Suprapubic skin (tissue), 4 donors: ENCODE results near the gene CILP2. TPM values are rescaled to one million over a fixed set of nuclear protein-coding genes. Genes with fewer than 3 reads are reported as not detected.

Experiments used
- DNase-seq, 2 donors: peaks; one replicate each; pipeline ENCODE4 v3.0.0-alpha.2; 2019; ENCODE audit warnings: low spot score in 2 of 2
- H3K27ac ChIP-seq: fragments of 200-600 bp; sonication (generic); one replicate; pipeline ENCODE4 v1.5.1; 2019
- H3K27me3 ChIP-seq: fragments of 200-600 bp; sonication (generic); one replicate; pipeline ENCODE4 v1.5.1; 2019
- H3K36me3 ChIP-seq: fragments of 200-600 bp; sonication (generic); one replicate; pipeline ENCODE4 v1.5.1; 2019
- H3K4me1 ChIP-seq: fragments of 200-600 bp; sonication (generic); one replicate; pipeline ENCODE4 v1.5.1; 2019
- H3K4me3 ChIP-seq: fragments of 200-600 bp; sonication (generic); one replicate; pipeline ENCODE4 v1.5.1; 2019; ENCODE audit warnings: mild to moderate bottlenecking
- H3K9me3 ChIP-seq: fragments of 200-600 bp; sonication (generic); one replicate; pipeline ENCODE4 v1.5.1; 2019
- CTCF ChIP-seq, 2 donors: fragments of 200-600 bp in 1 of 2; fragments of 450-650 bp in 1 of 2; sonication (generic) in 1 of 2; IDR thresholded peaks; one replicate each; pipeline ENCODE4 v1.5.1; 2016 to 2019; ENCODE audit warnings: antibody characterized with exemption in 2 of 2, mild to moderate bottlenecking in 1 of 2, moderate library complexity in 1 of 2
- EP300 ChIP-seq: sonication (generic); formaldehyde crosslinking; IDR thresholded peaks from one replicate; pipeline ENCODE4 v1.6.1; 2017; ENCODE audit warnings: antibody characterized with exemption
- POLR2A ChIP-seq, 2 donors: fragments of 450-650 bp; IDR thresholded peaks; one replicate each; pipeline ENCODE4 v1.6.1; 2017; ENCODE audit warnings: antibody characterized with exemption in 2 of 2, mild to moderate bottlenecking in 2 of 2, moderate library complexity in 2 of 2
- POLR2AphosphoS5 ChIP-seq, 3 donors: sonication (generic); formaldehyde crosslinking; IDR thresholded peaks; one replicate each; pipeline ENCODE4 v1.6.1; 2017; ENCODE audit warnings: antibody characterized with exemption in 3 of 3
- WGBS: methylation state at CpG from one replicate; pipeline ENCODE4 v1.1.5; 2018; 5-methylcytosine and 5-hydroxymethylcytosine counted together
- total RNA-seq, 4 donors: library from RNA; depleted of rRNA; stranded (reverse); fragments of >200 nt; gene quantifications; one replicate each; pipeline ENCODE4 v1.1.0, GENCODE V29; 2016

The CILP2 gene
- total RNA-seq, 4 donors from 2014 or later: 0.15 to 0.44 (median 0.21) TPM

DNA sequence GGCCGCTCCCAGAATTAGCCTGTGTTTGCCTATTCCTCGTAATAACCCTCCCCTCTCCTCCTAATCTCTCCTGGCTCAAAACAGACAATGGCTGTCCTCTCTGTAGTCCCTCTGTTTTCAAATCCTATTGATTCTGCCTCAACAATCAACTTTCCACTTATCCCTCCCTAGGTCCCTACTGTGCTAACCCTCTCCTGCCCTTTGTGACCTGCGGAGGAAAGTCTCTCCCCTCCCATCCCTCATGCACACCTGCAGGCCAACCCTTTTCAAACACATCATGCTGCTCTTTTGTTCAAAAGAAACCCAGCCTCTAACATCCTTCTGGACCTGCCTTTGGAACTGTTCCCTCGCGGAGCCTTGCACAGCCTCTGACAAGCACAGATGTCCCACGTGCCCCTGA is 37.3 kb downstream of the CILP2 start:
- TF ChIP-seq POLR2A (IDR thresholded peaks at IDR 0.05) (no peak), CTCF (IDR thresholded peaks at IDR 0.05) (no peak), POLR2AphosphoS5 (IDR thresholded peaks at IDR 0.05) (no peak), EP300 (no peak)
- no peaks in the 10 kb centered on the region for H3K27me3 ChIP-seq
- H3K36me3 ChIP-seq: peaks cover under 1% of the 10 kb centered on the region
- H3K4me1 ChIP-seq: no peaks in the 10 kb centered on the region
- no peaks in the 10 kb centered on the region for H3K9me3 ChIP-seq
- WGBS: 92% methylated on average over 6 of the region's 6 CpGs
- H3K27ac ChIP-seq: no peak overlapping the region
- H3K4me3 ChIP-seq: no peak overlapping the region
- DNase-seq: no peak

- no peak for TF ChIP-seq EP300
- TF ChIP-seq POLR2AphosphoS5 (IDR thresholded peaks at IDR 0.05): no peak
- no peak for TF ChIP-seq CTCF (IDR thresholded peaks at IDR 0.05)
- TF ChIP-seq POLR2A (IDR thresholded peaks at IDR 0.05): no peak
These were observed 40.2 kb downstream of the CILP2 start for GRCh38 chr19:19578252-19578651.

GRCh38 chr19:19579533-19580361 is 41.7 kb downstream of the CILP2 start:
- TF ChIP-seq POLR2AphosphoS5 (IDR thresholded peaks at IDR 0.05) (no peak), CTCF (IDR thresholded peaks at IDR 0.05) (no peak), POLR2A (IDR thresholded peaks at IDR 0.05) (no peak), EP300 (no peak)
- Histone ChIP-seq H3K27ac (no peak overlapping the region), H3K36me3 (no peaks in the 10 kb centered on the region), H3K4me1 (no peaks in the 10 kb centered on the region), H3K27me3 (no peaks in the 10 kb centered on the region), H3K4me3 (no peak overlapping the region), H3K9me3 (no peaks in the 10 kb centered on the region)
- DNase-seq: no peak
- 71% methylated on average over 22 of the region's 25 CpGs for WGBS

More at GRCh38 chr19:19578252-19578651, 40.2 kb downstream of the CILP2 start:
- H3K27ac ChIP-seq: no peak overlapping the region
- H3K36me3 ChIP-seq: no peaks in the 10 kb centered on the region
- H3K4me1 ChIP-seq: no peaks in the 10 kb centered on the region
- no peaks in the 10 kb centered on the region for H3K27me3 ChIP-seq
- no peaks in the 10 kb centered on the region for H3K9me3 ChIP-seq
- no peak for DNase-seq
- H3K4me3 ChIP-seq: no peak overlapping the region
- 80% methylated on average over 6 of the region's 6 CpGs for WGBS

GRCh38 chr19:19580418-19580817 is 42.4 kb downstream of the CILP2 start:
- H3K36me3 ChIP-seq: no peaks in the 10 kb centered on the region
- WGBS: 69% methylated on average over 4 of the region's 4 CpGs
- no peaks in the 10 kb centered on the region for H3K27me3 ChIP-seq
- no peaks in the 10 kb centered on the region for H3K9me3 ChIP-seq
- TF ChIP-seq EP300 (no peak), CTCF (IDR thresholded peaks at IDR 0.05) (no peak), POLR2A (IDR thresholded peaks at IDR 0.05) (no peak), POLR2AphosphoS5 (IDR thresholded peaks at IDR 0.05) (no peak)
- no peaks in the 10 kb centered on the region for H3K4me1 ChIP-seq
- H3K4me3 ChIP-seq: no peak overlapping the region
- no peak overlapping the region for H3K27ac ChIP-seq
- DNase-seq: no peak

GRCh38 chr19:19581391-19581790 is 43.3 kb downstream of the CILP2 start:
- Histone ChIP-seq H3K36me3 (no peaks in the 10 kb centered on the region), H3K9me3 (no peaks in the 10 kb centered on the region), H3K27me3 (no peaks in the 10 kb centered on the region), H3K27ac (no peak overlapping the region), H3K4me3 (no peak overlapping the region), H3K4me1 (no peaks in the 10 kb centered on the region)
- TF ChIP-seq EP300 (no peak), POLR2A (IDR thresholded peaks at IDR 0.05) (no peak), CTCF (IDR thresholded peaks at IDR 0.05) (no peak), POLR2AphosphoS5 (IDR thresholded peaks at IDR 0.05) (no peak)
- no peak for DNase-seq
- 93% methylated on average over 13 of the region's 13 CpGs for WGBS
